Mesendoderm (in vitro differentiated cells): ENCODE results near the gene ATP8B4.
A peak's percentile ranks its signal among the peaks of the same experiment; 100 is the strongest.

ENCODE experiments used
- DNase-seq: peaks from one replicate; pipeline ENCODE4 v3.0.0; 2013
- H2AK5ac ChIP-seq: 2 replicates; pipeline ENCODE4 v1.6.1; 2013; ENCODE audit warnings: low read length, inconsistent platforms
- H2BK120ac ChIP-seq: 2 replicates; pipeline ENCODE4 v1.6.1; 2013; ENCODE audit warnings: low read depth, mild to moderate bottlenecking, low read length, moderate library complexity, mixed read lengths
- H2BK15ac ChIP-seq: replicated peaks from 2 replicates; pipeline ENCODE4 v1.6.1; 2013; ENCODE audit warnings: low read depth, mild to moderate bottlenecking, moderate library complexity
- H2BK5ac ChIP-seq: 2 replicates; pipeline ENCODE4 v1.6.1; 2013; ENCODE audit warnings: low read length, inconsistent platforms
- H3K18ac ChIP-seq: 2 replicates; pipeline ENCODE4 v1.6.1; 2013; ENCODE audit warnings: mild to moderate bottlenecking, low read length, mixed read lengths
- H3K23ac ChIP-seq: one replicate; pipeline ENCODE4 v1.6.1; 2013; ENCODE audit warnings: low read length
- H3K27ac ChIP-seq: 2 replicates; pipeline ENCODE4 v1.5.1; 2013; ENCODE audit warnings: low read depth, mild to moderate bottlenecking, inconsistent platforms, low read length, moderate library complexity
- H3K27me3 ChIP-seq: 2 replicates; pipeline ENCODE4 v1.6.1; 2013; ENCODE audit warnings: low read length, control low read depth, mild to moderate bottlenecking, inconsistent platforms; ENCODE audit not compliant: insufficient read depth, poor library complexity
- H3K36me3 ChIP-seq: 2 replicates; pipeline ENCODE4 v1.6.1; 2013; ENCODE audit warnings: low read length, inconsistent platforms; ENCODE audit not compliant: control insufficient read depth, insufficient read depth
- H3K4ac ChIP-seq: one replicate; pipeline ENCODE4 v1.6.1; 2013; ENCODE audit warnings: low read depth, mild to moderate bottlenecking, low read length, moderate library complexity
- H3K4me1 ChIP-seq: 2 replicates; pipeline ENCODE4 v1.6.1; 2013; ENCODE audit warnings: low read depth, low read length, inconsistent platforms; ENCODE audit not compliant: control insufficient read depth
- H3K4me2 ChIP-seq: 2 replicates; pipeline ENCODE4 v1.6.1; 2013; ENCODE audit warnings: low read length
- H3K4me3 ChIP-seq: 2 replicates; pipeline ENCODE4 v1.5.1; 2013; ENCODE audit warnings: mild to moderate bottlenecking, low read length
- H3K56ac ChIP-seq: one replicate; pipeline ENCODE4 v1.6.1; 2013; ENCODE audit warnings: low read length
- H3K79me1 ChIP-seq: 2 replicates; pipeline ENCODE4 v1.6.1; 2013; ENCODE audit warnings: low read length, inconsistent platforms
- H3K79me2 ChIP-seq: 2 replicates; pipeline ENCODE4 v1.6.1; 2013; ENCODE audit warnings: mild to moderate bottlenecking, low read length; ENCODE audit not compliant: control insufficient read depth, insufficient read depth
- H3K9ac ChIP-seq: 2 replicates; pipeline ENCODE4 v1.6.1; 2013; ENCODE audit warnings: low read length, inconsistent platforms
- H4K5ac ChIP-seq: one replicate; pipeline ENCODE4 v1.6.1; 2013; ENCODE audit warnings: low read length
- H4K8ac ChIP-seq: one replicate; pipeline ENCODE4 v1.6.1; 2013; ENCODE audit warnings: low read depth, mild to moderate bottlenecking, control low read depth, low read length, moderate library complexity
- whole genome bisulfite sequencing: extraction: QIAGEN DNeasy Blood & Tissue Kit; methylation state at CpG from one replicate; pipeline ENCODE4 v1.1.7; 2013; ENCODE audit warnings: low lambda C conversion rate, missing lambda C conversion rate; ENCODE audit not compliant: insufficient coverage; ENCODE audit errors: extremely low coverage; 5-methylcytosine and 5-hydroxymethylcytosine counted together

ATP8B4 gene

DNA sequence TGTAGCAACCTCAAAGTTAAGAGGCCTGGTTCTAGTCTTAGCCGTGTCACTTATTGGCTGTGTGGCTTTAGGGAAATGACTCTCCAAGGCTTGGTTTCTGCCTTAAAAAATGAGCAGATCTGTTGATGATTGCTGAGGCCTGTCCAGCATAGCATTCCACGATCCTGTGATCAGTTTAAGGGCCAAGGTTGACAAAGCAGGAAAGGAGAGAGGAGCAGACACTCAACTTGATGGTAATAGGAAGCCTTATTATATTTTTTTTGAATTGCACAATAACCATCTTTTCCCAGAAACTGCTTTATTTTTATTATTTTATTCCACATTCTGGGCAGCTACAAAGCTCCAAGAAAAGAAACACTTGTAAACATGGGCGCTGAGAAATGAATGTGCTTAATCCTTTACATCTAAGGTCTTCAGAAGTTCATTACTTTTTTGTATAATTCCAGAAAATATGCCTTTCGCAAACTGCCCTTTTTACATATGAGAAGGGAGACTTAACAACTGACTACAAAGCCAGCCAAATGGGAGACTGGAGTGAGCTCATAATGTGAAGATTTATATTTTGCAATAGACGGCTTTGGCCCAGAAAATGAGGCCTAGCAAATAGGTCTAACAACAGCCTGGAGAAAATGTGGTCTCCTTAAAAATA is 241.0 kb downstream of the ATP8B4 start:
- H3K56ac ChIP-seq: no peak overlapping the region

DNA sequence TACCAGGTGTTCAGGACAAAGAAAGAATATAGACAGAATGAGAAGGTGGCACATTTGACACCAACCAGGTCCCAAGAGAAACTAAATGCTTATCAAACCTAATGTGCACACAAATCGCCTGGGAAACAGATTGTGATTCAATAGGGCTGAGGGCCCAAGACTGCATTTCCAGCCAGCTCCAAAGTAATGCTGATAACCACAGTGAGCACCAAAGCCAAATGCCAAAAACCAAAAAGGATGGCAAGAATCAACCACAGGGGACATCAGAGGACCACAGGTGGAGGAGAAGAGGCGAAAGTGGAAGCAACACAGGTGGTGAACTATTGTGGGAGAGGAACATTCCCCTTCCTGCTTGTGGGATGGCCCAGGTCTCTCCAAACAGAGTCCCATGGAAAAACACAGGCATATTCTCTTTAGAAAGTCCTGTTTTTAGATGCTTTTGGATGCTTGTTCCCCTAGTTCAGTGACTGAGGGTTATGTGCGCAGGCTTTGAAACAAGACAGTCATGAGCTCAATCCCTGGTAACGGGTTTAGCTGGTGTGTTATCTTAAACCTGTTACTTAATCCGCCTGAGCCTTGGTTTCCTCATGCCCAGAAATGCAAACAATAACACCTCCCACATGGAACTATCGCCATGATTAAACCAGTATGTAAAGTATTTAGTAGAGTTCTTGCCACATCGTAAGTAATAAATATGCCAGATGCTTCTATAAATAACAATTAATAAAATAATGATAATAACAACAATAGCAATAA is 241.7 kb downstream of the ATP8B4 start:
- H3K56ac ChIP-seq: no peak overlapping the region
- no peak overlapping the region for H2BK120ac ChIP-seq
- no peak overlapping the region for H3K23ac ChIP-seq
- H2BK5ac ChIP-seq: no peak overlapping the region
- no peaks in the 10 kb centered on the region for H3K36me3 ChIP-seq
- H3K4me1 ChIP-seq: no peaks in the 10 kb centered on the region
- H3K4me3 ChIP-seq: no peak overlapping the region
- no CpG with 5 or more reads among the region's 7 CpGs for WGBS
- H3K79me1 ChIP-seq: no peaks in the 10 kb centered on the region
- DNase-seq: peak; percentile 38
- H3K18ac ChIP-seq: no peak overlapping the region
- H2AK5ac ChIP-seq: no peak overlapping the region
- no peak overlapping the region for H2BK15ac ChIP-seq
- H3K79me2 ChIP-seq: no peaks in the 10 kb centered on the region
- H4K8ac ChIP-seq: no peak overlapping the region
- no peak overlapping the region for H3K4me2 ChIP-seq
- no peaks in the 10 kb centered on the region for H3K27me3 ChIP-seq
- no peak overlapping the region for H3K9ac ChIP-seq
- H4K5ac ChIP-seq: no peak overlapping the region
- H3K4ac ChIP-seq: no peak overlapping the region
- H3K27ac ChIP-seq: no peak overlapping the region

More for the DNA sequence above, 241.0 kb downstream of the ATP8B4 start:
- Histone ChIP-seq H3K79me1 (no peaks in the 10 kb centered on the region), H3K27me3 (no peaks in the 10 kb centered on the region), H3K4ac (no peak overlapping the region), H3K18ac (no peak overlapping the region), H2BK5ac (no peak overlapping the region), H4K5ac (no peak overlapping the region), H3K4me3 (no peak overlapping the region), H3K23ac (no peak overlapping the region), H2BK120ac (no peak overlapping the region), H3K36me3 (no peaks in the 10 kb centered on the region), H2AK5ac (no peak overlapping the region), H2BK15ac (no peak overlapping the region), H3K27ac (no peak overlapping the region), H4K8ac (no peak overlapping the region), H3K4me2 (no peak overlapping the region), H3K4me1 (no peaks in the 10 kb centered on the region), H3K79me2 (no peaks in the 10 kb centered on the region), H3K9ac (no peak overlapping the region)
- WGBS: no CpG with 5 or more reads among the region's 5 CpGs
- DNase-seq: no peak

DNA sequence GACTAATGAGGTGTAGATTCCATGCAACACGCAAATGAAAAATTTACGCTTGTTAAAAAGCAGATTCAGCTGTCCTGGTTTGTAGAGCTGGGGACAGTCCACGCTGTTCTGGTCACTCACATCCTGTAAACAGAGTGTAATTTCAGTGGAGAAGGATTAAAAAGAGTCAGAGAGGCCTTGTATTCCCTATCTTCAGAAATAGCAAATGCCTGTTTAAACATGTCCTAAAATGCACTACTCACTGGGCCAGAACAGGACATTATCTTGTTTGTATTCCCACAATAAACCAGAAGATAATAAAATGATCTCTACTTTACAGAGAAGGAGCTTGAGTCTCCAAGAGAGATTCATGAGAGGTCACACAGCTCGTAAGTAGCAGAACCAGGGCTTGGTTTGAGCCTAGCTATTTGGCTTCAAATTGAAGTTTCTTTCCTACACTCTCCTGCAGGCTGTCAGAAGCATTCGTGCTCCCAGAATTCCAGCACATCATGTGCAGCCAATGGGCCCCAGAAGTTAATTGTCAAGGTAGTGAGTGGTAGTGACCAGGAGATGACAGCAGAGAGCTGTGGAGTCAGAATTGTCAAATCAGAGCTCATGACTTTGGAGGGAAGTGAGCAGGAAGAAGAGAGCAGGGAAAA is 242.5 kb downstream of the ATP8B4 start:
- no peak overlapping the region for H4K8ac ChIP-seq
- H3K4ac ChIP-seq: no peak overlapping the region
- H3K4me2 ChIP-seq: no peak overlapping the region
- no peak overlapping the region for H3K27ac ChIP-seq
- H2BK15ac ChIP-seq: no peak overlapping the region
- H3K18ac ChIP-seq: no peak overlapping the region
- H3K4me3 ChIP-seq: no peak overlapping the region
- H3K27me3 ChIP-seq: no peaks in the 10 kb centered on the region
- H2BK5ac ChIP-seq: no peak overlapping the region
- DNase-seq: peak; percentile 90
- H3K79me2 ChIP-seq: no peaks in the 10 kb centered on the region
- H3K9ac ChIP-seq: no peak overlapping the region
- no peak overlapping the region for H3K23ac ChIP-seq
- H3K56ac ChIP-seq: no peak overlapping the region
- WGBS: no CpG with 5 or more reads among the region's 5 CpGs
- H3K36me3 ChIP-seq: no peaks in the 10 kb centered on the region
- no peaks in the 10 kb centered on the region for H3K4me1 ChIP-seq
- H4K5ac ChIP-seq: no peak overlapping the region
- no peak overlapping the region for H2AK5ac ChIP-seq
- no peak overlapping the region for H2BK120ac ChIP-seq
- H3K79me1 ChIP-seq: no peaks in the 10 kb centered on the region

DNA sequence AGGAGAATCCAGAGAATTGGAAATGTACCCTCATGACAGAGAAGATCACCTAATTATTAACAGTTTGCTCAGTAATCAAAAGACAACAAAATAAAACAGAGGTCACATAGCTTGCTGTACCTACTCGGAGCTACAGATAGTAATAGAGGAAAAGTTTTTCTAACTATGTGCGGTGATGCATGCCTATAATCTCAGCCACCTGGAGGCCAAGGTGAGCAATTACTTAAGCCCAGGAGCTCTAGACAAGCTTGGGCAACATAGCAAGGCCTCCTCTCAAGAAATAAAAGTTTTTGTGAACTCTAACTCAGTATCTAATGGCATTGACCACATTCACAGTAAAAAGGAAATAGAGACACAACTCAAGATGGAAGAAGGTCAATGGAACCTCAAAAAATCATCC is 243.6 kb downstream of the ATP8B4 start:
- no peaks in the 10 kb centered on the region for H3K79me2 ChIP-seq
- no peak overlapping the region for H3K18ac ChIP-seq
- H3K27me3 ChIP-seq: no peaks in the 10 kb centered on the region
- no peak overlapping the region for H3K4ac ChIP-seq
- no peak overlapping the region for H4K8ac ChIP-seq
- no peaks in the 10 kb centered on the region for H3K79me1 ChIP-seq
- H3K4me2 ChIP-seq: no peak overlapping the region
- WGBS: no CpG with 5 or more reads among the region's 2 CpGs
- no peak overlapping the region for H2BK120ac ChIP-seq
- H3K23ac ChIP-seq: no peak overlapping the region
- H3K36me3 ChIP-seq: no peaks in the 10 kb centered on the region
- no peak overlapping the region for H2BK5ac ChIP-seq
- H2AK5ac ChIP-seq: no peak overlapping the region
- no peak overlapping the region for H4K5ac ChIP-seq
- H3K4me1 ChIP-seq: no peaks in the 10 kb centered on the region
- H3K27ac ChIP-seq: no peak overlapping the region
- H3K56ac ChIP-seq: no peak overlapping the region
- H3K9ac ChIP-seq: no peak overlapping the region
- H2BK15ac ChIP-seq: no peak overlapping the region
- H3K4me3 ChIP-seq: no peak overlapping the region
- DNase-seq: peak; percentile 44

DNA sequence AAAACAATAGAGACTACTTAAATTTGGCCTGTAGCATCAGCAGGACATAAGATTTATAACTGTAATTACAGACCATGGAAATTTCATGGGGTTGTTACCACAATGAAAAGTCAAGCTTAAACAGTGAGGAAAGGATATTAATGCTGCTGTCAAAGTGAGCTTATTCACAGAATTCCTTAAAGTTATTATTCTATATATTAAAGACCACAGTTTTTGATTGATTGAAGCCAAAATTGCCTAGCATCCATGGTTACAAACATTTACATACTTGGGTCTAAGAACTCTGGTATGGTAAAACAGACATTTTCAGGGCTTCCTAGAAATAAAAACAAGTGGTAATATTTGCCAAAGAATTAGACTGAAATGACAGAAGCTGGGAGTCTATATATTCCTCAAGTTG is 248.6 kb downstream of the ATP8B4 start:
- no peak overlapping the region for H3K23ac ChIP-seq
- H3K9ac ChIP-seq: no peak overlapping the region

More for the DNA sequence above, 248.6 kb downstream of the ATP8B4 start:
- no peaks in the 10 kb centered on the region for H3K36me3 ChIP-seq
- H3K4me1 ChIP-seq: no peaks in the 10 kb centered on the region
- no peak overlapping the region for H4K8ac ChIP-seq
- H3K56ac ChIP-seq: no peak overlapping the region
- no peaks in the 10 kb centered on the region for H3K79me1 ChIP-seq
- no peak for DNase-seq
- no peak overlapping the region for H2AK5ac ChIP-seq
- no peaks in the 10 kb centered on the region for H3K79me2 ChIP-seq
- no peak overlapping the region for H4K5ac ChIP-seq
- H3K4me2 ChIP-seq: no peak overlapping the region
- H3K27me3 ChIP-seq: no peaks in the 10 kb centered on the region
- H3K18ac ChIP-seq: no peak overlapping the region
- no peak overlapping the region for H3K27ac ChIP-seq
- no peak overlapping the region for H2BK120ac ChIP-seq
- no peak overlapping the region for H2BK15ac ChIP-seq
- no peak overlapping the region for H2BK5ac ChIP-seq
- H3K4ac ChIP-seq: no peak overlapping the region
- no peak overlapping the region for H3K4me3 ChIP-seq
